ENCODE measurements around the gene AOPEP.

DNA sequence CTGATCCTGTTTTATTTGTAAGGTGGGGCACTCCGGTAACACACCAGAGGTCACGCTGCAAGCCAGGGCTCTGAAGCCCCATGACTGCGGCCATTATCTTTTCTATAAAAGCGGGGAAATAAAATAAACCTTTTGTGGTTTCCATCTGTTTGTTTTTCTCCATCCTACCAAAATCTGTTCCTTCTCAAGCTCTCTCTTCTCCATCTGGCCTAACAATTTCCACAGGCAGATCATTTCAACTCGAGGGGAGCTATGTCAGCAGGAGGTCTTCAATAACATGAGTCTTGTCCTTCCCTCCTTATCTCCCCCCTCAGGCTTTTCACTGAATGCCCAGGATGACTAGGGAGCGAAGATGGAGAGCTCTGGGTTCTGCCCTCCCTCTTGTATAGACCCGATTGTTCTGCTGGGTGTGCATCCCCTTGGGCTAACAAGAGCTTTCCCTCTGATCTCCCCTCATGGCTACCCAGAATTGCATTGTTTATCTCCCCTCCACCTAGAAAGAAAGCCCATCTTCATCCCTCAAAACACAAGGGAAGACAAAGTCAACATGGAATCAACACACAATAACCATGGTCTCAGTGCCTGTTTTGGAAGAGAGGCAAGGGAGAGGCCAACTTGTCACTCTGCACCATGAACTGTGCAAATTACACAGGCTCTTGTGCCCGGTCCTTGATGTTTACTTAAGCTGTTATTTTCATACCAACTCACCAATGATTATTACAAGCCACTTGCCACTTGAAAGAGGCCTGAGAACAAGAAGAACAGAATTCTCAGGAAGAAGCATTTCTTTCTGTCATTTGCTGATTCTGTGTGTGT, 403.2 kb downstream of the AOPEP start:
- TF ChIP-seq, protein P1, sequence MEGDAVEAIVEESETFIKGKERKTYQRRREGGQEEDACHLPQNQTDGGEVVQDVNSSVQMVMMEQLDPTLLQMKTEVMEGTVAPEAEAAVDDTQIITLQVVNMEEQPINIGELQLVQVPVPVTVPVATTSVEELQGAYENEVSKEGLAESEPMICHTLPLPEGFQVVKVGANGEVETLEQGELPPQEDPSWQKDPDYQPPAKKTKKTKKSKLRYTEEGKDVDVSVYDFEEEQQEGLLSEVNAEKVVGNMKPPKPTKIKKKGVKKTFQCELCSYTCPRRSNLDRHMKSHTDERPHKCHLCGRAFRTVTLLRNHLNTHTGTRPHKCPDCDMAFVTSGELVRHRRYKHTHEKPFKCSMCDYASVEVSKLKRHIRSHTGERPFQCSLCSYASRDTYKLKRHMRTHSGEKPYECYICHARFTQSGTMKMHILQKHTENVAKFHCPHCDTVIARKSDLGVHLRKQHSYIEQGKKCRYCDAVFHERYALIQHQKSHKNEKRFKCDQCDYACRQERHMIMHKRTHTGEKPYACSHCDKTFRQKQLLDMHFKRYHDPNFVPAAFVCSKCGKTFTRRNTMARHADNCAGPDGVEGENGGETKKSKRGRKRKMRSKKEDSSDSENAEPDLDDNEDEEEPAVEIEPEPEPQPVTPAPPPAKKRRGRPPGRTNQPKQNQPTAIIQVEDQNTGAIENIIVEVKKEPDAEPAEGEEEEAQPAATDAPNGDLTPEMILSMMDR (conservative IDR thresholded peaks at IDR 0.05) = no peak
- TF ChIP-seq ZFX (IDR thresholded peaks at IDR 0.05) = no peak
